ENCODE results near the gene NTN4.
"Not testable (repeated sequence)": the region's sequence is repeated elsewhere in the genome, so short reads cannot be mapped to it uniquely, and the experiment has no call there.

The NTN4 gene

GRCh38 chr12:95672166-95672565 lies 118.4 kb downstream of the NTN4 start:
- no peak overlapping the region for H3K27ac ChIP-seq
- TF ChIP-seq ZFX (IDR thresholded peaks at IDR 0.05): no peak
- TF ChIP-seq CTCF (conservative IDR thresholded peaks at IDR 0.05): no peak

GRCh38 chr12:95671265-95671664 lies 119.3 kb downstream of the NTN4 start:
- TF ChIP-seq ZFX (IDR thresholded peaks at IDR 0.05) (no peak), CTCF (conservative IDR thresholded peaks at IDR 0.05) (no peak)
- no peak overlapping the region for H3K27ac ChIP-seq

GRCh38 chr12:95663525-95663924 lies 127.0 kb downstream of the NTN4 start:
- no peak for TF ChIP-seq ZFX (IDR thresholded peaks at IDR 0.05)
- TF ChIP-seq CTCF (conservative IDR thresholded peaks at IDR 0.05): no peak

GRCh38 chr12:95661360-95661759 lies 129.2 kb downstream of the NTN4 start:
- no peak overlapping the region for H3K27ac ChIP-seq
- TF ChIP-seq ZFX (IDR thresholded peaks at IDR 0.05) (no peak), CTCF (conservative IDR thresholded peaks at IDR 0.05) (no peak)

More at GRCh38 chr12:95663525-95663924, 127.0 kb downstream of the NTN4 start:
- no peak overlapping the region for H3K27ac ChIP-seq

GRCh38 chr12:95658386-95658785 lies 132.2 kb downstream of the NTN4 start:
- TF ChIP-seq ZFX (IDR thresholded peaks at IDR 0.05) (no peak), CTCF (conservative IDR thresholded peaks at IDR 0.05) (no peak)
- H3K27ac ChIP-seq: no peak overlapping the region

- H3K27ac ChIP-seq: not testable (repeated sequence)
Measured at GRCh38 chr12:95654665-95655064, 135.9 kb downstream of the NTN4 start.

GRCh38 chr12:95653771-95654546 lies 136.6 kb downstream of the NTN4 start:
- TF ChIP-seq ZFX (IDR thresholded peaks at IDR 0.05) (no peak), CTCF (conservative IDR thresholded peaks at IDR 0.05) (no peak)
- H3K27ac ChIP-seq: no peak overlapping the region

- H3K27ac ChIP-seq: no peak overlapping the region
- no peak for TF ChIP-seq CTCF (conservative IDR thresholded peaks at IDR 0.05)
- no peak for TF ChIP-seq ZFX (IDR thresholded peaks at IDR 0.05)
Measured at GRCh38 chr12:95651681-95652080, 138.9 kb downstream of the NTN4 start.
